HG02943 (cell line): ENCODE measurements around the gene HLA-DRA.

Experiments used
- ATAC-seq: cut with Tn5 transposase; IDR thresholded peaks from one replicate; pipeline ENCODE4 v1.9.1; 2021; ENCODE audit warnings: mild to moderate bottlenecking, low read depth, moderate library complexity; ENCODE audit not compliant: unreplicated experiment

Gene HLA-DRA

GRCh38 chr6:32473376-32474348 is 34.0 kb downstream of the HLA-DRA start:
- ATAC-seq = peak; percentile 76

GRCh38 chr6:32475392-32476206 is 35.9 kb downstream of the HLA-DRA start:
- ATAC-seq = no peak

- no peak for ATAC-seq
These were observed 44.4 kb downstream of the HLA-DRA start for GRCh38 chr6:32483968-32484613.

- no peak for ATAC-seq
These were observed 44.9 kb downstream of the HLA-DRA start for GRCh38 chr6:32484614-32484998.

GRCh38 chr6:32488083-32488482 is 48.4 kb downstream of the HLA-DRA start:
- ATAC-seq = no peak

- ATAC-seq = no peak
These were observed 52.0 kb downstream of the HLA-DRA start for GRCh38 chr6:32491700-32492099.

- ATAC-seq = no peak
These were observed 52.7 kb downstream of the HLA-DRA start for GRCh38 chr6:32492351-32492750.
